Keratinocyte (primary cell): ENCODE measurements around the gene AMZ1. TPM values are rescaled to one million over a fixed set of nuclear protein-coding genes. Genes with fewer than 3 reads are reported as not detected.
A peak's percentile ranks its signal among the peaks of the same experiment; 100 is the strongest.

Experiments
- DNase-seq: peaks from one replicate; pipeline ENCODE4 v3.0.0-alpha.2; 2011; ENCODE audit warnings: low read depth, missing footprints, low spot score
- FAIRE-seq: peaks from 2 replicates; lab custom pipeline; 2011; peaks lifted over from hg19 to GRCh38; lab: Jason Lieb, UNC
- H2AFZ ChIP-seq: 2 replicates; pipeline ENCODE4 v1.6.0; 2012; ENCODE audit warnings: low read length, control low read depth, inconsistent platforms; ENCODE audit not compliant: control insufficient read depth
- H3K27ac ChIP-seq: 2 replicates; pipeline ENCODE4 v1.5.1; 2011; ENCODE audit warnings: low read length; ENCODE audit not compliant: control insufficient read depth, insufficient read depth
- H3K27me3 ChIP-seq: 3 replicates; pipeline ENCODE4 v1.6.0; 2011; ENCODE audit warnings: low read length; ENCODE audit not compliant: control insufficient read depth, insufficient read depth; ENCODE audit errors: extremely low read depth
- H3K36me3 ChIP-seq, 2 experiments: 2 replicates in 1 of 2; 3 replicates in 1 of 2; pipeline ENCODE4 v1.5.1; 2011; ENCODE audit warnings: low read length in 2 of 2, mild to moderate bottlenecking in 1 of 2; ENCODE audit not compliant: control insufficient read depth in 2 of 2, insufficient read depth in 2 of 2; ENCODE audit errors: extremely low read depth in 1 of 2
- H3K4me1 ChIP-seq: 3 replicates; pipeline ENCODE4 v1.5.1; 2011; ENCODE audit warnings: low read length; ENCODE audit not compliant: control insufficient read depth, insufficient read depth; ENCODE audit errors: extremely low read depth
- H3K4me2 ChIP-seq: 3 replicates; pipeline ENCODE4 v1.6.0; 2011; ENCODE audit warnings: low read depth, low read length; ENCODE audit not compliant: control insufficient read depth, insufficient read depth; ENCODE audit errors: extremely low read depth
- H3K4me3 ChIP-seq, 3 experiments: fragments of 200-600 bp in 1 of 3; sonication (generic) in 1 of 3; 2 replicates in 2 of 3; 3 replicates in 1 of 3; pipeline ENCODE4 v1.5.1; 2011 to 2016; ENCODE audit warnings: low read length in 3 of 3, mild to moderate bottlenecking in 3 of 3, control low read depth in 2 of 3, inconsistent platforms in 1 of 3, low read depth in 1 of 3, mixed read lengths in 1 of 3, mixed run types in 1 of 3, moderate library complexity in 1 of 3; ENCODE audit not compliant: control insufficient read depth in 2 of 3, insufficient read depth in 2 of 3; ENCODE audit errors: extremely low read depth in 1 of 3
- H3K79me2 ChIP-seq: 2 replicates; pipeline ENCODE4 v1.6.0; 2012; ENCODE audit warnings: low read length; ENCODE audit not compliant: control insufficient read depth, insufficient read depth
- H3K9ac ChIP-seq: 3 replicates; pipeline ENCODE4 v1.6.0; 2011; ENCODE audit warnings: low read length; ENCODE audit not compliant: control insufficient read depth, insufficient read depth; ENCODE audit errors: extremely low read depth
- H3K9me1 ChIP-seq: 3 replicates; pipeline ENCODE4 v1.6.0; 2011; ENCODE audit warnings: low read length; ENCODE audit not compliant: control insufficient read depth, insufficient read depth; ENCODE audit errors: extremely low read depth
- H3K9me3 ChIP-seq: 2 replicates; pipeline ENCODE4 v1.5.1; 2012; ENCODE audit warnings: low read depth, low read length; ENCODE audit not compliant: control insufficient read depth
- H4K20me1 ChIP-seq: 3 replicates; pipeline ENCODE4 v1.6.0; 2011; ENCODE audit warnings: low read length; ENCODE audit not compliant: control insufficient read depth, insufficient read depth; ENCODE audit errors: extremely low read depth
- EZH2 ChIP-seq: IDR thresholded peaks from one replicate; pipeline ENCODE4 v1.6.1; 2012; ENCODE audit warnings: inconsistent platforms, mild to moderate bottlenecking, low read length, moderate library complexity
- dilution Hi-C: fragments of 300-500 bp; cut with MboI; formaldehyde crosslinking; loops from one replicate; pipeline ENCODE4 v1.7.0; 2020; ENCODE audit warnings: low sequenced_read_pairs; ENCODE audit not compliant: extremely low pct_ligation_motif_present
- polyA plus RNA-seq, 5 experiments: library from polyadenylated mRNA; depleted of rRNA in 3 of 5; stranded (reverse) in 3 of 5; stranded (forward) in 1 of 5; unstranded in 1 of 5; fragments of >200 nt; gene quantifications; 1 replicate in 1 of 5; 2 replicates in 3 of 5; 3 replicates in 1 of 5; pipeline versions ENCODE4 v1.2.1 to v1.2.3, GENCODE V29; 2011 to 2012; ENCODE audit warnings: missing spikeins in 2 of 5, low read depth in 1 of 5, low replicate concordance in 1 of 5
- TF ChIP-seq, protein P1 (sequence below), 3 experiments: IDR thresholded peaks in 1 of 3; conservative IDR thresholded peaks in 1 of 3; optimal IDR thresholded peaks in 1 of 3; 2 replicates in 2 of 3; 3 replicates in 1 of 3; pipeline versions ENCODE3 to v1.5.1; 2011; ENCODE audit warnings: low read length in 3 of 3, mild to moderate bottlenecking in 3 of 3, moderate library complexity in 2 of 3, control low read depth in 1 of 3, inconsistent platforms in 1 of 3; ENCODE audit not compliant: insufficient read depth in 2 of 3; ENCODE audit errors: extremely low read depth in 1 of 3

Gene AMZ1
- polyA plus RNA-seq, 1 donor (not counting 4 experiments of a cell fraction or from before 2014, with no cell fraction given) = 0.04 TPM

DNA sequence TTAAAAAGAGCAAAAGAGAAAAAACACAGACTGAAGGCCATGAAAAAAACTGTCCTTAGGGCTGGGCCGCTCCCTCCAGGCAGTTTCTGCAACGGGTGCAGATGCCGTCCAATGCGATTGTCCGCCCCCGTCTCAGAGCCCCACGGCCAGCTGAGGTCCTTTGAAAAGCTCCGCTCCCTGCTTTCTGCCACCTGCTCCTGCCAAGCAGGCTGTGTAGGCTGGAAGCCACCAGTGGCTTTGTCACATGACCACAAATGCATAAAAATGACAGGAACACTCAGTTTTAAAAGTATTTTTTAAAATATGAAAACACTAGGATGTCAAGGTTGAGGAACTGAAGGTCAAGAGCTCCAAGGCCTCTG, 71.7 kb downstream of the AMZ1 start:
- Histone ChIP-seq H3K4me2 (peak overlapping the region; percentile 52), H3K36me3 (peaks cover 3% of the 10 kb centered on the region in 2 experiments), H3K9me3 (no peaks in the 10 kb centered on the region), H3K27ac (peak overlapping the region; percentile 41), H3K9me1 (no peaks in the 10 kb centered on the region), H2AFZ (no peak overlapping the region), H3K4me1 (peaks cover 57% of the 10 kb centered on the region), H3K79me2 (peaks cover 8% of the 10 kb centered on the region), H3K4me3 (no peak overlapping the region), H4K20me1 (no peaks in the 10 kb centered on the region), H3K27me3 (no peaks in the 10 kb centered on the region), H3K9ac (peak overlapping the region; percentile 29)
- no peak for FAIRE-seq
- TF ChIP-seq EZH2 = no peak
- TF ChIP-seq, protein P1, sequence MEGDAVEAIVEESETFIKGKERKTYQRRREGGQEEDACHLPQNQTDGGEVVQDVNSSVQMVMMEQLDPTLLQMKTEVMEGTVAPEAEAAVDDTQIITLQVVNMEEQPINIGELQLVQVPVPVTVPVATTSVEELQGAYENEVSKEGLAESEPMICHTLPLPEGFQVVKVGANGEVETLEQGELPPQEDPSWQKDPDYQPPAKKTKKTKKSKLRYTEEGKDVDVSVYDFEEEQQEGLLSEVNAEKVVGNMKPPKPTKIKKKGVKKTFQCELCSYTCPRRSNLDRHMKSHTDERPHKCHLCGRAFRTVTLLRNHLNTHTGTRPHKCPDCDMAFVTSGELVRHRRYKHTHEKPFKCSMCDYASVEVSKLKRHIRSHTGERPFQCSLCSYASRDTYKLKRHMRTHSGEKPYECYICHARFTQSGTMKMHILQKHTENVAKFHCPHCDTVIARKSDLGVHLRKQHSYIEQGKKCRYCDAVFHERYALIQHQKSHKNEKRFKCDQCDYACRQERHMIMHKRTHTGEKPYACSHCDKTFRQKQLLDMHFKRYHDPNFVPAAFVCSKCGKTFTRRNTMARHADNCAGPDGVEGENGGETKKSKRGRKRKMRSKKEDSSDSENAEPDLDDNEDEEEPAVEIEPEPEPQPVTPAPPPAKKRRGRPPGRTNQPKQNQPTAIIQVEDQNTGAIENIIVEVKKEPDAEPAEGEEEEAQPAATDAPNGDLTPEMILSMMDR (optimal IDR thresholded peaks at IDR 0.05 in 1 of 3, IDR thresholded peaks at IDR 0.05 in 1 of 3, conservative IDR thresholded peaks at IDR 0.05 in 1 of 3; ENCODE audit: extremely low read depth in 1 of 3, insufficient read depth in 2 of 3, low read length in 3 of 3) = no peak
- dilution Hi-C loops = no loop called here
- DNase-seq = no peak

DNA sequence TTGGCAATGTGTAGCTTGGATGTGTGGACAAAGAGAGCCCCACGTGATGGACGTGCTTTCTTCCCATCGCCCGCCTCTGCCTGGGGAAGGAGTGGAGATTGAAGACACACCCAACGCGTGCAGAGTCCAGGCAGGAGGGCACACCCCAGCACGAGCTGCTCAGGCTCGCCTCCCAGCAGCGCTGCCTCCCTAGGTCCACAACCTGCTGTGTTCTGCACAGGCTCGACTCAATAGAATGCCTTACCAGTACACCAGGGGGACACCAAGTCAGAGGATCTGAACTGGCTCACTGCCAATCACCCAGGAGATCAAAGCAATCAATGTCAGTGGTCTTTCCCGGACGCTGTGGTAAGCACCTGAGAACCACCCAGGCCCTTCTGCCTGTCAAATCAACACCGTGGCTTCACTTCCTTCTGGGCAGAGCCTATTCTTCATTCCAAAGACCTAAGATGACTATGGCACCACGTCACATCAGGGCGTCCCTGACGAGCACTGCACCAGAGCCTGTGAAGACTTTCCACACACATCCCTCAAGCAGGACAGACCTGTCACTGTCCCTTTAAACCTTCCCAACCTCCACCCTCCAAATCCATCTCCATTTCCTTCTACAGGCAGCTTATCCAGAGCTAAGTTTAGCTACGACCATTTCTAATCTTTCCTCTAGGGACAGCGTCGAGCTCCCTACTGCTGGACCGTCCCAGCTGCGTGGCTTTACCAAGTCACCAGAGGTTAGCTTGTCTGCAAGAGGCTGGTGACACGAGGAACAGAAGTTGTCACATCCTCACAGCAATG, 72.3 kb downstream of the AMZ1 start:
- DNase-seq (no peak), FAIRE-seq (no peak)
- H3K4me1 ChIP-seq = peaks cover 57% of the 10 kb centered on the region
- peaks cover 0 to 3% of the 10 kb centered on the region in 2 experiments for H3K36me3 ChIP-seq
- H4K20me1 ChIP-seq = no peaks in the 10 kb centered on the region
- H2AFZ ChIP-seq = no peak overlapping the region
- H3K4me3 ChIP-seq = no peak overlapping the region
- peak overlapping the region; percentile 29 for H3K9ac ChIP-seq
- TF ChIP-seq, protein P1 (optimal IDR thresholded peaks at IDR 0.05 in 1 of 3, IDR thresholded peaks at IDR 0.05 in 1 of 3, conservative IDR thresholded peaks at IDR 0.05 in 1 of 3; ENCODE audit: extremely low read depth in 1 of 3, insufficient read depth in 2 of 3, low read length in 3 of 3) = peak; percentile 25 to 57 (median 34)
- TF ChIP-seq EZH2 = no peak
- H3K27ac ChIP-seq = peak overlapping the region; percentile 41
- H3K4me2 ChIP-seq = peak overlapping the region; percentile 52
- H3K27me3 ChIP-seq = no peaks in the 10 kb centered on the region
- no peaks in the 10 kb centered on the region for H3K9me1 ChIP-seq
- H3K9me3 ChIP-seq = no peaks in the 10 kb centered on the region
- H3K79me2 ChIP-seq = peaks cover 4% of the 10 kb centered on the region
- dilution Hi-C loops = no loop called here
